ENCODE measurements around the gene MYO7B.

MYO7B gene

DNA sequence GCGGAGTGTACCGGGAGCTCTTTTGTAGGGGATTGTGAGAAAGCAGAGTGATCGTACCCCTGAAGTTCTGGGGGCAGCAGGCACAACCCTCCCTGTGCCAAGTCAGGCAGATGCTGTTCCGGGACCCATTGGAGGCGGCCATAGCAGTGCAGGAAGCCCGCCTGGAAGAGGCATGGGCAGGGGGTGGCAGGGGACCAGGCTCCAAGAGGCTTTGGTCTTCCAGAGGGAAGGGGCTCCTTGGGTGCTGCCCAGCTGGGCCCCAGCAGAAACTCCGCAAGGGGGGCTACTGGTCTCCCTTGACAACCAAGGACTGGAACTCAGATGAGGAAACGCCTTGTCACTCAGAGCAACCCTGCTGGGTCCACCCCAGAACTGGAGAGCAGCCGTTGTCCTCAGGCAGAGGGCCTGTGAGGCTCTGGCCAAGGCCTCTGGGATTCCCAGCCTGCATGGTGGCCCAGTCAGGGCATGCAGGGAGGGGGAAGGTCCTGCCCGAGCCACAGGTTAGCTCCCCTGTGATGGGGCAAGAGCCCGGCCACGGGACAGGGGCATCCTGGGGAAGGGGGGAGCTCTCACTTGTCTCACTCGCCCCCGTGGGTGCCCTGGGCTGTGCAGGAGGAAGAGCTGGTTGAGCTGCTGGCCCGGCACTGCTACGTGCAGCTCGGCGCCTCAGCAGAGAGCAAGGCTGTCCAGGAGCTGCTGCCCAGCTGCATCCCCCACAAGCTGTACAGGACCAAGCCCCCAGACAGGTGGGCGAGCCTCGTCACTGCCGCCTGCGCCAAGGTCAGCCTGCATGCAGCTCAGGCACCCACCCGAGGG, 89.5 kb downstream of the MYO7B start:
- no peak for DNase-seq (ENCODE audit: low read depth in 2 of 2)

DNA sequence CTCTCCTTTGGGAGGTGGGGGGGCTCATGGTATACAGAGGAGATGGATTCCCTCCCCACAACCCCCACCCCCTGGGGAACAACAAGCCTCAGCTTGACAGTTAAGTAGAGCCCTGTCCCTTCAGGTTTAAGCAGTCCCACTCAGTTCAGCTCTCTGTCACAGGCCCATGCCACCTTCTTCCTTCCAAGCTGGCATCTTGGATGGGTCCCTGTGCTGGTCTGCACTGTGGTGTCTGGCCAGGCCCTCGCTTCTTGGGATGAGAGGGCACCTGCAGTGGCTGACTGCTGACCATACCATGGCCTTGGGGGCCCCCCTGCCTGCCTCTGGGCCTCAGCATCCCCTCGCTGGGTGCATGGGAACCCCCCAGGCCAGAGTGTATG, 90.1 kb downstream of the MYO7B start:
- DNase-seq (ENCODE audit: low read depth in 2 of 2): no peak

GRCh38 chr2:127626175-127626574, 90.7 kb downstream of the MYO7B start:
- no peak for DNase-seq (ENCODE audit: low read depth in 2 of 2)

DNA sequence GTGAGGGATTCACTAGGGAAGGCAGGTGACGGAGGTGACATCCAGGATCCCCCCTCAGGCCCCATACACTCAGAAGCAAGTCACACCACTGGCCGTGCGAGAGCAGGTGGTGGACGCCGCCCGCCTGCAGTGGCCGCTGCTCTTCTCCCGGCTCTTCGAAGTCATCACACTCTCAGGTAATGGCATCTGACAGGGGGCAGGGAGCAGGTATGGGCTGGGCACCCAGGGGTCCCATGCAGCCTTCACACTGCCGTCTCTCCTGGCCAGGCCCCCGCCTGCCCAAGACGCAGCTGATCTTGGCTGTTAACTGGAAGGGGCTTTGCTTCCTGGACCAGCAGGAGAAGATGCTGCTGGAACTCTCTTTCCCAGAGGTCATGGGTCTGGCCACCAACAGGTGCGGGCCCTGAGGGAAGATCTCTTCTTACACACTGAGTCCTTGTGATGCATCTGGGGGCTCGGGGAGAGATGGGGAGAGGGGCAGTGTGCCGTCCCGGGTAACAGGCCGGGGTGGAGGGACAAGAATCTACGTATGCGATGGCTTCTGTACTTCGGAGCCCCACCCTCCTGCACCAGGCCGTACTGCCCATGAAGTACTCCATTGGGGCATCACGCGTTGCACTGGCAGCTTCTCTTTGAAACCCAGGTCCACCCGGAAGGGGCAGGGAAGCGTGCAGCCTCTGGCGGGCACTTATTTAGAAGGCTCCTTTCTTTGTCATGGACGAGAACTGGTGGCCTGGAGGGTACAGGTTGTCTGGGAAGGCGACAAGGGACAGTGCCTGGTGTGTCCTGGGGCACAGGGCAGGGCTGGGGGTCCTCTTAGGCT, 91.6 kb downstream of the MYO7B start:
- DNase-seq (ENCODE audit: low read depth in 2 of 2): no peak

DNA sequence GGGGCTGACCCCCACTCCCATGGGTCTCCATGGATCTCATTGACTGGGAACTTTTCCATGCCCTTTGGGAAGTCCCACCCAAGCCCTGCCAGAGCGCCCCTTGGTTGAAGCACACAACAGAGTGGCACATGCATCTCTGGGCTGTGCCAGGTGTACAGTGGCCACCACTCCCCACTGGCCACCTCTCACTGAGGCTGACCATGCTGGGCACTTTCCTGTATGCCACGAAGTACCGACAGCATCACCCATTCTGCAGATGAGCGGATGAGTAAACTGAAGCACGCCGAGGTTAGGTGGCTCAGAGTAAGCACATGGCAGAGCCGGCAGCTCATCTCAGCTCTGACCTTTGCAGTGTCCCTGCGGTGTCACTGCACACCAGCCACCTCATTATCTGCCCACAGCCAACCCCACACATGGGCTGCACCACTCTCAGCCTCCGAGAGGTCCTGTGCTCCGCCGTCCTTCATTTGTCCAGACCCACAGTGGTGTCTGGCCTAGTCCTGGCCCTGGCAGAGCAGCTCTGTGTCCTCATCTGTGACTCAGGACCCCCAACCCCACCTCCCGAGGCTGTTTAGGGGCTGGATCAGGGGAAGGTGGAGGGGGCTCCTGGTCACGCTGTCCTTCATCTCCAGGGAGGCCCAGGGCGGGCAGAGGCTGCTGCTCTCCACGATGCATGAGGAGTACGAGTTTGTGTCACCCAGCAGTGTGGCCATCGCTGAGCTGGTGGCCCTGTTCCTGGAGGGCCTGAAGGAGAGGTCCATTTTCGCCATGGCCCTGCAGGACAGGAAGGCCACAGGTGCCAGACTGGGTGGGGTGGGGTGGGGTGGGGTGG, 92.5 kb downstream of the MYO7B start:
- no peak for DNase-seq (ENCODE audit: low read depth in 2 of 2)

DNA sequence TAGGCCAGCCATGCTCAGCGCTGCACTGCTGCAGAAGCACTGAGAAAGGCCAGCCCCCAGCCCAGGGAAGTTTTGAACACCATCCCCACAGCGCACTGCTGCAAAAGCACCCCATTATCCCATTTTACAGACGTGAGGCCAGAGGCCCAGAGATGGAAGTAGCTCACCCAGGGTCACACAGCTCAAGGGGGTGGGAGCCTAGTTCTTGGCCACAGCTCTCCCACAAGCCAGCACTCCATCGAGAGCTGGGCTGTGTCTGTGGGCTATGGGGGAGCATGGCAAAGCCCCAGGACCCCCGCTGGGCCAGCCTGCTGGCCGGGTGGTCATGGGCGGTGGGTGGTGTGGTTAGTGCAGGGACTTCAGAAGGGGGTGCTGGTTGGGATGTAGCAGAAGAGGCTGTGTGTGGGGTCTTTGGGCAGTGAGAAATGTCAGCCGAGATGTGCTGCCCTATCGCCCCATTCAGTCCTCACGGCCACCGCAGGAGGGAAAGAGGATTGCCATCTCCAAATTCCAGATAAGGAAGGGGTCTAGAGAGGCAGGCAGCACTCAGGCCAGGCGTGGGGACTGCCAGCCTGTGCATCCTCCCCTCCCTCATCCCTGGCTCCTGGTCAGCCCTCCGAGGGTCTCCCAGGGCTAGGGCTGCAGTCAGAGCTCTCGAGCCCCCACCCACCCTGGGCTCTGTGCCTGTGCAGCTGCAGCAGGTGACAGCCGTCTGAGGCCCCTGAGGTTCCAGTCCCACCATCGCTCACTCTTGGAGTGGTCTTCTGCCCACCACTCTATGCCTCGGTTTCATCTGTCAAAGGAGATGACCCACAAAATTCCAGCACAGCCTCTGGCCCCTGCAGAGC, 93.5 kb downstream of the MYO7B start:
- DNase-seq (ENCODE audit: low read depth in 2 of 2): no peak

DNA sequence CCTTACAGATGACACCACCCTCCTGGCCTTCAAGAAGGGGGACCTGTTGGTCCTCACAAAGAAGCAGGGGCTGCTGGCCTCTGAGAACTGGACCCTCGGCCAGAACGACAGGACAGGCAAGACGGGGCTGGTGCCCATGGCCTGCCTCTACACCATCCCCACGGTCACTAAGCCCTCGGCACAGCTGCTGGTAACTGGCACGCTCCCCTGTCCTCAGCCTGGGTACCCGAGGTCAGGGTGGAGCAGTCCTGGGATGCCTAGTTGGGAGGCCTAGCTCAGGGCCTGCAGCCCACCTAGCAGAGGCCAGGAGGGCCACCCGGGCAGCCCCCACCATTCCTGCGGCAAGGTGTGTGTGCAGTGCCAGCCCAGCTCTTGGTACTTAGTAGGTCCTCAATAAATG, 94.2 kb downstream of the MYO7B start:
- DNase-seq (ENCODE audit: low read depth in 2 of 2): no peak

- DNase-seq (ENCODE audit: low read depth in 2 of 2): no peak
Measured at GRCh38 chr2:127630096-127630863, 94.8 kb downstream of the MYO7B start.

GRCh38 chr2:127630864-127631540, 95.5 kb downstream of the MYO7B start:
- DNase-seq (ENCODE audit: low read depth in 2 of 2): no peak

DNA sequence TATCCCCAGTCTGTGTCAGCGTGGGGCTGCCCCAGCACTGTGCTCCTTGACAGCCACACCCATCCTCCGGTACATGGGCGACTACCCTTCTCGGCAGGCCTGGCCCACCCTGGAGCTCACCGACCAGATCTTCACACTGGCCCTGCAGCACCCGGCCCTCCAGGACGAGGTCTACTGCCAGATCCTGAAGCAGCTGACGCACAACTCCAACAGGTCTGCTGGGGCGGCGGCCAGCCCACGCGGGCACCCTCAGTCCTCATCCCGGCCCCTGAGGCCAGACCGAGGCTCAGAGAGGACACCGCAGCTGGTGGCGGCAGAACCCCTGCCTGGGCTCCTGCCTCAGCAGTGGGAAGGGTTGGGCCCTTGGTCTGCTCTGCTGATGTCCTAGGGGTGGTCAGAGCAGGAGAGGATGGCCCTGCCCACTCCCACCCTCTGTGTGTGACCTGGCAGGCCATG, 96.1 kb downstream of the MYO7B start:
- DNase-seq (ENCODE audit: low read depth in 2 of 2): no peak

DNA sequence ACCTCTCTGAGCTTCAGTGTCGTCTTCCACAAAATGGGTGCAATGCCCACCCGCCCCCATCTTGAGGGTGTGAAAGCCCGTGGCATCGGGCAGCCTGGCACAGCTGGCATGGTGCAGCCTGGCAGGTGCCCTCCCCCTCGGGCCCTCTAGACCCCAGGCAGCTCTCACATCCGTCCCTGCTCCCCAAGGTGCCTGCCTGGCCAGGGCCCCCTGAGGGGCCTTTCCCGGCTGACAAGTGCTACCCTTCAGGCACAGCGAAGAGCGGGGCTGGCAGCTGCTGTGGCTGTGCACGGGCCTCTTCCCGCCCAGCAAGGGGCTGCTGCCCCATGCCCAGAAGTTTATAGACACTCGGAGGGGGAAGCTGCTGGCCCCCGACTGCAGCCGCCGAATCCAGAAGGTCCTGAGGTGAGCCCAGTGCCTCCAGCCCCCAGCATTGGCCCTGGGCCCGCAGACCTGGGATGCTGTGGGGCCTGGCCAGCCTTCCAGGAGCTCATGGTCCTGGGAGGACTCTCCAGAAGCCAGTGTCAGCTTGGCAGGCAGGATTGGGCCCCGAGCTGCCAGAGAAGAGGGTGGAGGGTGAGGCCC, 96.6 kb downstream of the MYO7B start:
- DNase-seq (ENCODE audit: low read depth in 2 of 2): no peak

GRCh38 chr2:127632592-127633489, 97.4 kb downstream of the MYO7B start:
- no peak for DNase-seq (ENCODE audit: low read depth in 2 of 2)

- no peak for DNase-seq (ENCODE audit: low read depth in 2 of 2)
Measured at GRCh38 chr2:127633556-127634065, 98.1 kb downstream of the MYO7B start.

- no peak for DNase-seq (ENCODE audit: low read depth in 2 of 2)
Measured at GRCh38 chr2:127634066-127634617, 98.7 kb downstream of the MYO7B start.

DNA sequence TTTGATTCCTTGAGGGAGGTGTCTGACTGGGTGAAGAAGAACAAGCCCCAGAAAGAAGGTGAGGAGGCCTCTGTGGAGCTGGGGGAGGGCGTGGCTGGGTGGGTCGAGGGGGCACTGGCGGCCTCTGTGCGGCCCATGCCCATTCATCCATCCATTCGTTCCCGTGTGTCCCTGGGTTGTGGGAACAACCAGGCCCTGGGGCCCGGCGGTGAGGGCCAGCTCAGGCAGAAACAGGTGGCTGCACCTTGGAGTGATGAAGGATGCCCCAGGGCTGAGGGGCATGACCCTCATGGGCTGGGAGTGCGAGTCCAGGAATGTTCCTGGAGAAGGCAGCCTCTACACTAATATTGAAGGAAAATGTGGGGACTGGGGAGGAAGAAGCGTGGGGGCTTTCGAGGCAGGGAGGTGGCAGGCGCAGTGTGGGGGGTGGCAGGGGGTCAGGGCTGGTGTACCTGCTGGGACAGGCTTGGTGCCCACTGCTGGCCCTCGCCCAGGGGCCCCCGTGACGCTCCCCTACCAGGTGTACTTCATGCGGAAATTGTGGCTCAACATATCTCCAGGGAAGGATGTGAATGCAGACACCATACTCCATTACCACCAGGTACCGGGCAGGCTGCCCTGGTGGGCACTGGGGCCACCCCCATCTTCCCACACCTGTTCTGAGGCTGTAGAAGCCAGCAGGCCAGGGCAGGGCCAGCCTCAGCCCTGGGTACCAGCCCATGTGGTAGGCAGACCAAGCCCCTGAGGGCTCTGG, 99.3 kb downstream of the MYO7B start:
- no peak for DNase-seq (ENCODE audit: low read depth in 2 of 2)

DNA sequence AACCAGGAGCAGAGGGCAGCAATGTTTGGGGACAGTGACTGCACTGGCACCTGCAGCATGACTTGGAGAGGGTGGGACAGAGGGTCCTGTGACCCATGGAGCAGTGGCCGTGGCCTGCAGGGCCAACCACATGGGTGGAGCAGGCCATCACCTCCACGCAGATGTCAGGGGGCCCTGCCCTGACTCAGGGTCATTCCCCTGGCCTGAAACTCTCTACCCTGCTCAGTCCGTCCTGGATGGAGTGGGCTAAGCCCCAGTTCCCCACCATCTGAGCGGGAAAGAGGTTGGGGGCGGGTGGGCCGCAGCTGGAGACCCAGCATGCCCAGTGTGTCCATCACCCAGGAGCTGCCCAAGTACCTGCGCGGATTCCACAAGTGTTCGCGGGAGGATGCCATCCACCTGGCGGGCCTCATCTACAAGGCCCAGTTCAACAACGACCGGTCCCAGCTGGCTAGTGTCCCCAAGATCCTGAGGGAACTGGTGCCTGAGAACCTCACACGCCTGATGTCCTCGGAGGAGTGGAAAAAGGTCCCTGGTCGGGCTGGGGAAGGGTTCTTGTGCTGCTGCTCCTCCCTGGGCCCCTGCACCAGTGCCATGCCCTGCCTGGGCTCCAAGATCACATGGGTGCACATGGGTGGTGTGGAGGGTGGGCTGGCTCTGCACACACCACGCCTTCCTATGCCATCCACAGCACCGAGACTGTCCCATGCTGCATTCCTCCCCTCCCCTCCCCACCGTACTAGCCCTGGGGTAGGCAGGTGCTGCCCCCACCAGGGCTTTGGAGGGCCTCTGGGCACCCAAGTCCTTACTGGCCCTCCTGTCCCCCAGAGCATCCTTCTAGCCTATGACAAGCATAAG, 100.1 kb downstream of the MYO7B start:
- DNase-seq (ENCODE audit: low read depth in 2 of 2): no peak

All from stimulated activated CD4-positive, alpha-beta T cell treated with anti-CD3 and anti-CD28 coated beads, Interleukin-1b, Interleukin-23, amount 100 ng/mL, for 4 hours (primary cell).